Neural progenitor cell (in vitro differentiated cells): ENCODE results near the gene LIMA1. TPM values are rescaled to one million over a fixed set of nuclear protein-coding genes. Genes with fewer than 3 reads are reported as not detected.

Experiments used
- DNase-seq: peaks from one replicate; pipeline ENCODE4 v3.0.0-alpha.2; 2016; ENCODE audit warnings: low spot score
- H2AFZ ChIP-seq: fragments of 200-600 bp; sonication (generic); replicated peaks from 2 replicates; pipeline ENCODE4 v1.6.1; 2016; ENCODE audit warnings: antibody characterized with exemption
- H3F3A ChIP-seq: fragments of 200-600 bp; sonication (generic); 2 replicates; pipeline ENCODE4 v1.6.1; 2016; ENCODE audit warnings: antibody characterized with exemption, low read depth
- H3K27ac ChIP-seq: fragments of 200-600 bp; sonication (generic); 2 replicates; pipeline ENCODE4 v1.5.1; 2016; ENCODE audit warnings: mild to moderate bottlenecking
- H3K27me3 ChIP-seq: fragments of 200-600 bp; sonication (generic); 2 replicates; pipeline ENCODE4 v1.6.1; 2016; ENCODE audit warnings: mild to moderate bottlenecking, moderate library complexity
- H3K36me3 ChIP-seq: fragments of 200-600 bp; sonication (generic); 2 replicates; pipeline ENCODE4 v1.5.1; 2016
- H3K4me1 ChIP-seq: fragments of 200-600 bp; sonication (generic); 2 replicates; pipeline ENCODE4 v1.6.1; 2016; ENCODE audit warnings: mixed run types
- H3K4me2 ChIP-seq: fragments of 200-600 bp; sonication (generic); 2 replicates; pipeline ENCODE4 v1.6.1; 2016
- H3K4me3 ChIP-seq: fragments of 200-600 bp; sonication (generic); 2 replicates; pipeline ENCODE4 v1.5.1; 2016
- H3K79me2 ChIP-seq: fragments of 200-600 bp; sonication (generic); 2 replicates; pipeline ENCODE4 v1.6.1; 2016; ENCODE audit warnings: low read depth
- H3K9ac ChIP-seq: fragments of 200-600 bp; sonication (generic); 2 replicates; pipeline ENCODE4 v1.6.1; 2016
- H3K9me3 ChIP-seq: fragments of 200-600 bp; sonication (generic); 2 replicates; pipeline ENCODE4 v1.5.1; 2016; ENCODE audit warnings: low read depth
- H4K20me1 ChIP-seq: fragments of 200-600 bp; sonication (generic); 2 replicates; pipeline ENCODE4 v1.6.1; 2016; ENCODE audit warnings: low read depth
- H3K27ac Mint-ChIP-seq: 3 replicates; pipeline ENCODE4 v1.8.0; 2021; ENCODE audit warnings: mixed read lengths
- H3K27me3 Mint-ChIP-seq: 2 replicates; pipeline ENCODE4 v1.8.0; 2022; ENCODE audit warnings: low read depth, mild to moderate bottlenecking, inconsistent platforms, moderate library complexity, mixed read lengths; ENCODE audit not compliant: insufficient read depth
- H3K36me3 Mint-ChIP-seq: 3 replicates; pipeline ENCODE4 v1.8.0; 2021; ENCODE audit warnings: mixed read lengths
- H3K4me1 Mint-ChIP-seq: 3 replicates; pipeline ENCODE4 v1.8.0; 2021; ENCODE audit warnings: mixed read lengths
- H3K4me3 Mint-ChIP-seq: 3 replicates; pipeline ENCODE4 v1.8.0; 2021; ENCODE audit warnings: mild to moderate bottlenecking, moderate library complexity, mixed read lengths
- H3K9me3 Mint-ChIP-seq: 3 replicates; pipeline ENCODE4 v1.8.0; 2020; ENCODE audit warnings: mixed read lengths
- CTCF ChIP-seq: fragments of 200-600 bp; sonication (generic); IDR thresholded peaks from 2 replicates; pipeline ENCODE4 v1.5.1; 2017; ENCODE audit warnings: antibody characterized with exemption, mild to moderate bottlenecking
- EZH2 ChIP-seq: fragments of 200-600 bp; sonication (generic); IDR thresholded peaks from 2 replicates; pipeline ENCODE4 v1.6.1; 2017; ENCODE audit warnings: antibody characterized with exemption, mild to moderate bottlenecking, moderate library complexity
- EZH2phosphoT487 ChIP-seq: fragments of 200-600 bp; sonication (generic); IDR thresholded peaks from 2 replicates; pipeline ENCODE4 v1.6.1; 2017; ENCODE audit warnings: antibody characterized with exemption
- total RNA-seq: library from RNA; depleted of rRNA; stranded (reverse); fragments of >200 nt; gene quantifications from 2 replicates; pipeline ENCODE4 v1.2.3, GENCODE V29; 2015; ENCODE audit warnings: low replicate concordance

LIMA1 gene
- total RNA-seq, 1 donor from 2014 or later, result 25.0 TPM

- Histone ChIP-seq H3K27ac (no peak overlapping the region), H3F3A (no peaks in the 10 kb centered on the region), H4K20me1 (no peaks in the 10 kb centered on the region), H3K4me1 (no peaks in the 10 kb centered on the region), H2AFZ (no peak overlapping the region), H3K27me3 (no peaks in the 10 kb centered on the region), H3K36me3 (no peaks in the 10 kb centered on the region), H3K4me3 (no peak overlapping the region), H3K9me3 (no peaks in the 10 kb centered on the region), H3K9ac (no peak overlapping the region), H3K4me2 (no peak overlapping the region), H3K79me2 (no peaks in the 10 kb centered on the region)
- H3K27me3 Mint-ChIP-seq, result no peaks in the 10 kb centered on the region
- no peak for DNase-seq
- no peak overlapping the region for H3K4me3 Mint-ChIP-seq
- peaks cover 3% of the 10 kb centered on the region for H3K4me1 Mint-ChIP-seq
- TF ChIP-seq CTCF (no peak), EZH2phosphoT487 (no peak), EZH2 (no peak)
- no peaks in the 10 kb centered on the region for H3K36me3 Mint-ChIP-seq
- no peaks in the 10 kb centered on the region for H3K9me3 Mint-ChIP-seq
- H3K27ac Mint-ChIP-seq, result no peak overlapping the region
Measured at GRCh38 chr12:50188875-50189575, 94.3 kb downstream of the LIMA1 start.

- Histone ChIP-seq H3K79me2 (no peaks in the 10 kb centered on the region), H3K4me2 (no peak overlapping the region), H3K27me3 (no peaks in the 10 kb centered on the region), H2AFZ (no peak overlapping the region), H3K4me1 (no peaks in the 10 kb centered on the region), H3K9ac (no peak overlapping the region), H3K27ac (no peak overlapping the region), H3K9me3 (no peaks in the 10 kb centered on the region), H4K20me1 (no peaks in the 10 kb centered on the region), H3F3A (no peaks in the 10 kb centered on the region), H3K36me3 (no peaks in the 10 kb centered on the region), H3K4me3 (no peak overlapping the region)
- TF ChIP-seq EZH2 (no peak), CTCF (no peak), EZH2phosphoT487 (no peak)
- no peak overlapping the region for H3K27ac Mint-ChIP-seq
- H3K4me1 Mint-ChIP-seq, result peaks cover 3% of the 10 kb centered on the region
- no peak overlapping the region for H3K4me3 Mint-ChIP-seq
- H3K9me3 Mint-ChIP-seq, result no peaks in the 10 kb centered on the region
- DNase-seq, result no peak
- no peaks in the 10 kb centered on the region for H3K36me3 Mint-ChIP-seq
- H3K27me3 Mint-ChIP-seq, result no peaks in the 10 kb centered on the region
Measured at GRCh38 chr12:50188241-50188781, 95.0 kb downstream of the LIMA1 start.

GRCh38 chr12:50187084-50187900 lies 96.0 kb downstream of the LIMA1 start:
- Mint-ChIP-seq H3K27ac (no peak overlapping the region), H3K4me3 (no peak overlapping the region), H3K9me3 (no peaks in the 10 kb centered on the region), H3K36me3 (no peaks in the 10 kb centered on the region), H3K4me1 (peaks cover 3% of the 10 kb centered on the region), H3K27me3 (peaks cover 4% of the 10 kb centered on the region)
- H2AFZ ChIP-seq, result no peak overlapping the region
- H3K27me3 ChIP-seq, result no peaks in the 10 kb centered on the region
- DNase-seq, result no peak
- H3K9me3 ChIP-seq, result no peaks in the 10 kb centered on the region
- H3F3A ChIP-seq, result peaks cover 3% of the 10 kb centered on the region
- H3K27ac ChIP-seq, result no peak overlapping the region
- H3K4me3 ChIP-seq, result no peak overlapping the region
- no peak overlapping the region for H3K9ac ChIP-seq
- TF ChIP-seq EZH2phosphoT487, result no peak
- TF ChIP-seq EZH2, result no peak
- TF ChIP-seq CTCF, result no peak
- H3K4me2 ChIP-seq, result no peak overlapping the region
- H3K79me2 ChIP-seq, result no peaks in the 10 kb centered on the region
- no peaks in the 10 kb centered on the region for H4K20me1 ChIP-seq
- no peaks in the 10 kb centered on the region for H3K36me3 ChIP-seq
- H3K4me1 ChIP-seq, result peaks cover 4% of the 10 kb centered on the region
